Large intestine (tissue), 3 donors: Measurements from ENCODE around the gene METTL18. TPM values are rescaled to one million over a fixed set of nuclear protein-coding genes. Genes with fewer than 3 reads are reported as not detected.

Experiments used
- DNase-seq, 2 donors: peaks; one replicate each; pipeline versions ENCODE4 v3.0.0 to v3.0.0-alpha.2; 2013
- H3K27ac ChIP-seq: one replicate; pipeline ENCODE4 v1.5.1; 2013; ENCODE audit warnings: low read length
- H3K27me3 ChIP-seq: 2 replicates; pipeline ENCODE4 v1.6.1; 2013; ENCODE audit warnings: low read length; ENCODE audit not compliant: control insufficient read depth, insufficient read depth
- H3K36me3 ChIP-seq: 2 replicates; pipeline ENCODE4 v1.6.1; 2013; ENCODE audit warnings: low read length; ENCODE audit not compliant: control insufficient read depth, insufficient read depth
- H3K4me1 ChIP-seq: one replicate; pipeline ENCODE4 v1.6.1; 2013; ENCODE audit warnings: low read length; ENCODE audit not compliant: control insufficient read depth, insufficient read depth
- H3K4me3 ChIP-seq: one replicate; pipeline ENCODE4 v1.5.1; 2013; ENCODE audit warnings: low read length
- H3K9me3 ChIP-seq: one replicate; pipeline ENCODE4 v1.6.1; 2013; ENCODE audit warnings: mild to moderate bottlenecking, low read depth, low read length, moderate library complexity; ENCODE audit not compliant: control insufficient read depth
- WGBS: methylation state at CpG from one replicate; pipeline ENCODE4 v1.1.5; 2013; ENCODE audit warnings: low lambda C conversion rate; ENCODE audit not compliant: insufficient coverage; 5-methylcytosine and 5-hydroxymethylcytosine counted together
- polyA plus RNA-seq: library from polyadenylated mRNA; unstranded; fragments of 120-200 nt; gene quantifications from one replicate; pipeline ENCODE4 v1.2.1, GENCODE V29; 2013

The METTL18 gene
- polyA plus RNA-seq, 1 donor = 11.2 TPM

GRCh38 chr1:169762699-169763098 lies 32.0 kb downstream of the METTL18 start:
- Histone ChIP-seq H3K36me3 (no peaks in the 10 kb centered on the region), H3K27me3 (no peaks in the 10 kb centered on the region), H3K9me3 (no peaks in the 10 kb centered on the region), H3K4me1 (peaks cover 5% of the 10 kb centered on the region), H3K4me3 (no peak overlapping the region), H3K27ac (no peak overlapping the region)
- DNase-seq = peak in 1 of 2 donors; percentile 17
- WGBS = no CpG with 5 or more reads among the region's 1 CpG

GRCh38 chr1:169759038-169759437 lies 35.7 kb downstream of the METTL18 start:
- Histone ChIP-seq H3K4me1 (peaks cover 5% of the 10 kb centered on the region), H3K36me3 (no peaks in the 10 kb centered on the region), H3K27ac (no peak overlapping the region), H3K27me3 (no peaks in the 10 kb centered on the region), H3K4me3 (no peak overlapping the region), H3K9me3 (no peaks in the 10 kb centered on the region)
- WGBS = 100% methylated on average over 1 of the region's 3 CpGs
- DNase-seq = no peak

GRCh38 chr1:169753549-169753948 lies 41.2 kb downstream of the METTL18 start:
- Histone ChIP-seq H3K4me3 (no peak overlapping the region), H3K9me3 (no peaks in the 10 kb centered on the region), H3K27ac (no peak overlapping the region), H3K4me1 (no peaks in the 10 kb centered on the region), H3K27me3 (no peaks in the 10 kb centered on the region), H3K36me3 (no peaks in the 10 kb centered on the region)
- 73% methylated on average over 2 of the region's 4 CpGs for WGBS
- no peak for DNase-seq

- H3K27me3 ChIP-seq = no peaks in the 10 kb centered on the region
- 100% methylated on average over 1 of the region's 1 CpG for WGBS
- H3K4me3 ChIP-seq = no peak overlapping the region
- H3K27ac ChIP-seq = no peak overlapping the region
- H3K4me1 ChIP-seq = no peaks in the 10 kb centered on the region
- no peak for DNase-seq
- no peaks in the 10 kb centered on the region for H3K9me3 ChIP-seq
- H3K36me3 ChIP-seq = no peaks in the 10 kb centered on the region
Observed at GRCh38 chr1:169750041-169750440, 44.7 kb downstream of the METTL18 start.

GRCh38 chr1:169746550-169746949 lies 48.2 kb downstream of the METTL18 start:
- Histone ChIP-seq H3K4me1 (no peaks in the 10 kb centered on the region), H3K9me3 (no peaks in the 10 kb centered on the region), H3K36me3 (no peaks in the 10 kb centered on the region), H3K27me3 (no peaks in the 10 kb centered on the region), H3K4me3 (no peak overlapping the region), H3K27ac (no peak overlapping the region)
- no CpG with 5 or more reads among the region's 2 CpGs for WGBS
- no peak for DNase-seq

- no peaks in the 10 kb centered on the region for H3K4me1 ChIP-seq
- no peak overlapping the region for H3K27ac ChIP-seq
- no peaks in the 10 kb centered on the region for H3K36me3 ChIP-seq
- 86% methylated on average over 1 of the region's 5 CpGs for WGBS
- no peaks in the 10 kb centered on the region for H3K9me3 ChIP-seq
- H3K4me3 ChIP-seq = no peak overlapping the region
- H3K27me3 ChIP-seq = no peaks in the 10 kb centered on the region
- DNase-seq = no peak
Observed at GRCh38 chr1:169745015-169745861, 49.5 kb downstream of the METTL18 start.

Other genes with a start within 250 kb of the METTL18 start
- 0.30 TPM for gene F5, start 208.4 kb downstream of the METTL18 start, polyA plus RNA-seq
- gene SELP, start 164.8 kb downstream of the METTL18 start, polyA plus RNA-seq = 1.8 TPM
- 2.1 TPM for gene SELL, start 83.3 kb downstream of the METTL18 start, polyA plus RNA-seq
- 0.84 TPM for gene SELE, start 60.8 kb downstream of the METTL18 start, polyA plus RNA-seq
- 13.1 TPM for gene SCYL3, start 99.0 kb upstream of the METTL18 start, polyA plus RNA-seq